ENCODE measurements around the gene RGL1. TPM values are rescaled to one million over a fixed set of nuclear protein-coding genes. Genes with fewer than 3 reads are reported as not detected.
A peak's percentile ranks its signal among the peaks of the same experiment; 100 is the strongest.

RGL1 gene
- total and polyA plus RNA-seq, 7 donors = 8.3 to 42.1 (median 23.8) TPM

DNA sequence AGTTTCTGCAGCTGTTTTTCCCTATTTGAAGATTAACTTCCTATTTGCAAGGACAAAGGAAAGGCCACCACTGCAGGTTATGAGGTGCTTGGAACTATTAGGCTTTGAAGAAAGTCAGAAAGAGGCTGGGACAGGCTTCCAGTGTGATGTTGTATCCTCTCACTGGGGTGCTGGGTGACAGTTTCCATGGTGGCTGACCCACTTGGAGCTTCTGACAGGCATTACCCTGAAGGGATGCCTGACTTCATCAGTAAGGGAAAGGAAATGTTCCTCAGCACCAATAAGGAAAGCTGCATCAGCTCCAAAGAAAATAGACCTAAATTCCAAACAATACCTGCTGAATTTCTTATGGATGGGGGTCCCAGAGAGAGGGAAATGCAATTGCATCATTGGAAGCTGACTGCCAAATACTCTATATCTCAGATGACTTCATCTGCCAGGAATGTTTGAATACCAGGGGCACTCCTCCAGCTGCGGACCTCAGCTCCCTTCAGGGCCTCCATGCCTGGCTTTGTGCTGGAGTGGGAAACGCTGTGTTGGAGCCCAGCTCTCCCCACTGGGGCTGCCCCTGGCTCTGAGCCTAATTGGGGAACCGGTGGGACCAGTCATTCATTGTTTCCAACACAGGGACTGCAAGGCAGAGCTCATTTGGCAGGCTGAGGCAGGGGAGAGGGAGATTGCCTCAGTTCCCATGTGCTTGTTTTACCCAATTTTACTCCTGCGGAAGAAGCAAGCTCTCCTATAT lies 76.6 kb downstream of the RGL1 start:
- 46 to 65% methylated on average over 4 of the region's 4 CpGs for WGBS, 2 donors
- Histone ChIP-seq H3K27me3 (no peaks in the 10 kb centered on the region), H3K36me3 (peaks cover 0 to 25% (median 6%) of the 10 kb centered on the region in 4 donors), H3K4me1 (peaks cover 0 to 59% (median 40%) of the 10 kb centered on the region in 4 donors), H3K4me3 (no peak overlapping the region), H3K27ac (peak overlapping the region in 3 of 4 donors; percentile 15 to 50 (median 23)), H3K9me3 (no peaks in the 10 kb centered on the region)
- no peak for DNase-seq
- TF ChIP-seq POLR2AphosphoS5 (IDR thresholded peaks at IDR 0.05) (no peak), POLR2A (IDR thresholded peaks at IDR 0.05) (no peak), EP300 (IDR thresholded peaks at IDR 0.05) (no peak)
- TF ChIP-seq, protein P1, sequence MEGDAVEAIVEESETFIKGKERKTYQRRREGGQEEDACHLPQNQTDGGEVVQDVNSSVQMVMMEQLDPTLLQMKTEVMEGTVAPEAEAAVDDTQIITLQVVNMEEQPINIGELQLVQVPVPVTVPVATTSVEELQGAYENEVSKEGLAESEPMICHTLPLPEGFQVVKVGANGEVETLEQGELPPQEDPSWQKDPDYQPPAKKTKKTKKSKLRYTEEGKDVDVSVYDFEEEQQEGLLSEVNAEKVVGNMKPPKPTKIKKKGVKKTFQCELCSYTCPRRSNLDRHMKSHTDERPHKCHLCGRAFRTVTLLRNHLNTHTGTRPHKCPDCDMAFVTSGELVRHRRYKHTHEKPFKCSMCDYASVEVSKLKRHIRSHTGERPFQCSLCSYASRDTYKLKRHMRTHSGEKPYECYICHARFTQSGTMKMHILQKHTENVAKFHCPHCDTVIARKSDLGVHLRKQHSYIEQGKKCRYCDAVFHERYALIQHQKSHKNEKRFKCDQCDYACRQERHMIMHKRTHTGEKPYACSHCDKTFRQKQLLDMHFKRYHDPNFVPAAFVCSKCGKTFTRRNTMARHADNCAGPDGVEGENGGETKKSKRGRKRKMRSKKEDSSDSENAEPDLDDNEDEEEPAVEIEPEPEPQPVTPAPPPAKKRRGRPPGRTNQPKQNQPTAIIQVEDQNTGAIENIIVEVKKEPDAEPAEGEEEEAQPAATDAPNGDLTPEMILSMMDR (IDR thresholded peaks at IDR 0.05) = no peak
- intact Hi-C loops (cut with DNase I) = no loop called here

DNA sequence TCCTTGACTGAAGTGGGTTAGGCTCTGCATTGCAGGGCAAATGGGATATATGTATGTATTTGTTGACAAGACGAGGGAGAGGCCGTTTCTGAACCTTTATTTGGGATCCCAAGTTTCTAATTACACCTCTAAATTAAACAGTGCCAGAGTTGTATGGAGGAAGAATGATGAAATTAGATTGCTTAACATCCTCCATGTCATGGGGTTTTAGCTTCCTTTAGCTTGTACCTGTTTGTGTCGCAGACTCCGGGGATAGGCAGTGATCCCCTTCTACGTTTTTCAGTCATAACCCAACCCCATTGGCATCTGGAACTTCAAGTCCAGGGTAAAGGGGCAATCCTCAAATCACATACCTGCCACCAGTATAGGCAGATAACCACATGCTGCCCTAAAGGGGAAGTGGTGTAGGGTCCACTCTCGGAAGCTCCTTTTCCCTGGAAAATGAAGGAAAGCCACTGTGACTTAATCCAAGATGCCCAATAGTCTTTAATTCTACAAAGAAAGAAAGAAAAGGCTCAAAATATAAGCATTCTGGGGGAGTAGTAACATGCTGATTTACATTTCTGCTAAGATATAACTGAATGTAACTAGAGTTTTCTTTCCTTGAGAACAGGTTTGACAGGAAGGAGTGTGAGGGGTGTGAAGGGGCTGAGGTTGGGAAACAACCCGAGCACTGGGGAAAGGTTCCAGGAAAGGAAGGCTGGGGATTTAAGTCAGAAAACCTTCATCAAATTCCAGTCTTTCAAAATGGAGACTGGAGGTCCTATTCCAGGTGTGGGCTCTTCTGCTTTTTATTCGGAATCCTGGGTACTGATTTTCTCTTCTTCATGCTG lies 77.6 kb downstream of the RGL1 start:
- Histone ChIP-seq H3K27me3 (no peaks in the 10 kb centered on the region), H3K36me3 (peaks cover 0 to 25% (median 6%) of the 10 kb centered on the region in 4 donors), H3K27ac (peak overlapping the region in 3 of 4 donors; percentile 25 to 41 (median 29)), H3K4me3 (no peak overlapping the region), H3K4me1 (peaks cover 0 to 61% (median 38%) of the 10 kb centered on the region in 4 donors), H3K9me3 (no peaks in the 10 kb centered on the region)
- 78 to 80% methylated on average over 8 of the region's 8 CpGs for WGBS, 2 donors
- no peak for DNase-seq
- intact Hi-C loops (cut with DNase I) = no loop called here
- TF ChIP-seq, protein P1 (IDR thresholded peaks at IDR 0.05) = no peak
- TF ChIP-seq POLR2A (IDR thresholded peaks at IDR 0.05) (no peak), EP300 (IDR thresholded peaks at IDR 0.05) (no peak), POLR2AphosphoS5 (IDR thresholded peaks at IDR 0.05) (no peak)

DNA sequence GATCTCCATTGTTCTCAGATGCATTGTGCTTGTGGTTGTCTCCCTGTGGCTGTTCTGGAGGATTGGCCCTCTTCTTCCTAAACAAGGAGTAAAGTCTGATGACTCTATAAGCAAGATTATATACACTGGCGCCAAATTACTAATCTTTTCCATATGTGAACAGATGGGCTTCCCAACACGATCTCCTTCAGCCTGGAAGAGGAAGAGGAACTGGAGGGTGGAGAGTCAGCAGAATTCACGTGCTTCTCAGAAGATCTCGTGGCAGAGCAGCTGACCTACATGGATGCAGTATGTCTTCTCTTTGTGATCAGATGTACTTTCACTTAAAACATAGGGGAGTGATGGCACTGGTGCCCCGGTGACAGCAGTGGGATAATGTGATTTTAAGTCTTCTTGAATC lies 78.7 kb downstream of the RGL1 start:
- no peak for DNase-seq
- TF ChIP-seq POLR2A (IDR thresholded peaks at IDR 0.05) (no peak), POLR2AphosphoS5 (IDR thresholded peaks at IDR 0.05) (peak in 1 of 4 donors; percentile 42), EP300 (IDR thresholded peaks at IDR 0.05) (peak in 1 of 4 donors; percentile 20)
- TF ChIP-seq, protein P1 (IDR thresholded peaks at IDR 0.05) = no peak
- Histone ChIP-seq H3K27me3 (no peaks in the 10 kb centered on the region), H3K9me3 (no peaks in the 10 kb centered on the region), H3K27ac (peak overlapping the region in 2 of 4 donors; percentile 25 to 41), H3K36me3 (peaks cover 0 to 25% (median 6%) of the 10 kb centered on the region in 4 donors), H3K4me3 (no peak overlapping the region), H3K4me1 (peaks cover 0 to 64% (median 44%) of the 10 kb centered on the region in 4 donors)
- intact Hi-C loops (cut with DNase I) = no loop called here
- 74 to 90% methylated on average over 5 of the region's 5 CpGs for WGBS, 2 donors

DNA sequence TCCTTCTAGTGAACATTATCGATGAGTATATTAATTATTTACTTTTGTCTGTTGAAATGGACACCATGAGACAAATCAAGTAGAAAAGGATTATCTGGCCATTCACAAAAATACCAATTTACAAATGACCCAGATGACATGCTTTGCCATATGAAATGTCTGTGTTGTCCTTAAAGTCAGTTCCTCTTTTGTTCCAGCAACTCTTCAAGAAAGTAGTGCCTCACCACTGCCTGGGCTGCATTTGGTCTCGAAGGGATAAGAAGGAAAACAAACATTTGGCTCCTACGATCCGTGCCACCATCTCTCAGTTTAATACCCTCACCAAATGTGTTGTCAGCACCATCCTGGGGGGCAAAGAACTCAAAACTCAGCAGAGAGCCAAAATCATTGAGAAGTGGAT lies 79.6 kb downstream of the RGL1 start:
- H3K9me3 ChIP-seq = no peaks in the 10 kb centered on the region
- no peaks in the 10 kb centered on the region for H3K27me3 ChIP-seq
- DNase-seq = no peak
- TF ChIP-seq POLR2A (IDR thresholded peaks at IDR 0.05) (no peak), POLR2AphosphoS5 (IDR thresholded peaks at IDR 0.05) (no peak), EP300 (IDR thresholded peaks at IDR 0.05) (no peak)
- TF ChIP-seq, protein P1 (IDR thresholded peaks at IDR 0.05) = no peak
- H3K4me3 ChIP-seq = no peak overlapping the region
- intact Hi-C loops (cut with DNase I) = no loop called here
- peaks cover 0 to 57% (median 40%) of the 10 kb centered on the region in 4 donors for H3K4me1 ChIP-seq
- WGBS, 2 donors = 84 to 93% methylated on average over 4 of the region's 4 CpGs
- H3K27ac ChIP-seq = no peak overlapping the region
- H3K36me3 ChIP-seq = peaks cover 0 to 32% (median 6%) of the 10 kb centered on the region in 4 donors

Measured in sigmoid colon (tissue), 7 donors.